ENCODE results near the gene GEN1. TPM values are rescaled to one million over a fixed set of nuclear protein-coding genes. Genes with fewer than 3 reads are reported as not detected.

GEN1 gene
- total RNA-seq, 1 donor from 2014 or later: 7.2 TPM

GRCh38 chr2:17835516-17835915, 81.6 kb downstream of the GEN1 start:
- no peak overlapping the region for H3K27ac Mint-ChIP-seq (ENCODE audit: unreplicated experiment)
- H3K36me3 Mint-ChIP-seq (ENCODE audit: low read depth): no peaks in the 10 kb centered on the region
- H3K27me3 Mint-ChIP-seq (ENCODE audit: low read depth): peaks cover 33% of the 10 kb centered on the region

More at GRCh38 chr2:17835516-17835915, 81.6 kb downstream of the GEN1 start:
- Mint-ChIP-seq H3K4me1 (ENCODE audit: low read depth) (peaks cover 3% of the 10 kb centered on the region), H3K4me3 (ENCODE audit: unreplicated experiment) (no peak overlapping the region), H3K9me3 (ENCODE audit: low read depth) (no peaks in the 10 kb centered on the region)
- no peak for TF ChIP-seq CTCF (IDR thresholded peaks at IDR 0.05)
- DNase-seq (ENCODE audit: low spot score): no peak

Other genes with a start within 250 kb of the GEN1 start
- gene RAD51AP2, start 235.7 kb upstream of the GEN1 start, total RNA-seq: not detected in 3 replicates
- gene VSNL1, start 213.4 kb upstream of the GEN1 start, total RNA-seq: not detected in 3 replicates
- 20.1 to 21.0 TPM (median 21.0 TPM) in 3 replicates for gene SMC6, start 328 bp upstream of the GEN1 start, total RNA-seq
- not detected in 3 replicates for gene MSGN1, start 62.3 kb downstream of the GEN1 start, total RNA-seq
- 0.37 to 0.41 TPM in 2 of 3 replicates, not detected in the other for gene KCNS3, start 124.5 kb downstream of the GEN1 start, total RNA-seq